ENCODE data around the gene GCK.
"Not testable (repeated sequence)": the region's sequence is repeated elsewhere in the genome, so short reads cannot be mapped to it uniquely, and the experiment has no call there.

Gene GCK

DNA sequence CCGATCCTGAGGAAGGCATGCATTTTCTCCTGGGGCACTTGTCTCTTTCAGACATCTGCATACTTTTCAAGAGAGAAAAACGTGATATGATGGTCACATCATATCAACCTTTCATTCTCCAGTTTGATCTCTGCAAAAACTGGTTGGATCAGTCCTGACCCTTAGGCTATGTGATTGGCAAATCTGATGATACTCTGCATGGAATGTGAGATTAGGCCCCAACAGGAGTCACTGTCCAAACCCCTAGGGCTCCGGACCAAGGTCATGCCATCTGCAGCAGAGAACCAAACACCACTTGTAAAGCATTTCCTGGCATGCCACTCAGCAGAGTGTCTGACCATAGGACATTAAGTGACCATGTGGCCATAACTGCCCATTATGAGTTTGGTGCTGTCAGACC is 8.6 kb downstream of the GCK start:
- no peak for DNase-seq (ENCODE audit: low read depth in 2 of 2)

DNA sequence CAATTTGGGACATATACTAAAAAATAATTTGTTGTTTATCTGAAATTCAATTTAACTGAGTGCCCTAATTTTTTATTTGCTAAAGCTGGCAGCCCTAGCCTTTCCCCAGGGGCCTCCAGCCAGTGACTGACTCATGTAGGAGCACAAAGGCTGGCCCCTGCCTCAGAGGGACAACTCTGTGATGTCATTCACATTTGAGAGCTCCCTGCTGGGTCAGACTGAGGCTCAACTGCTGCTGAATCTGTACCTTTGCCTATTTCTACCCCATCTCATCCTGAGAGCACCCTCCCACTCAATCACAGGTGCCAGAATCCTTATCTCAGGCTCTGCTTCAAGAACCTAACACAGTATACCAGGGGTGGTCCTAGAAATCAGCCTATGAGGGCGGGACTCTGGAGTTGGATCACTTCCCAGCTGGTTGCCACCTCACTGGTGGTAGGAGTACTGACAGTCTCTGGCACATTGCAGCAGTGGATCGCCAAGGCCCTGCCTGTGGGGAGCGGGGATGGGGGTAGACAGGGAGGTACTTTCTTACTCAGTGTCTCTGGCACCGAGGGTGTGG is 11.6 kb downstream of the GCK start:
- no peak for DNase-seq (ENCODE audit: low read depth in 2 of 2)

DNA sequence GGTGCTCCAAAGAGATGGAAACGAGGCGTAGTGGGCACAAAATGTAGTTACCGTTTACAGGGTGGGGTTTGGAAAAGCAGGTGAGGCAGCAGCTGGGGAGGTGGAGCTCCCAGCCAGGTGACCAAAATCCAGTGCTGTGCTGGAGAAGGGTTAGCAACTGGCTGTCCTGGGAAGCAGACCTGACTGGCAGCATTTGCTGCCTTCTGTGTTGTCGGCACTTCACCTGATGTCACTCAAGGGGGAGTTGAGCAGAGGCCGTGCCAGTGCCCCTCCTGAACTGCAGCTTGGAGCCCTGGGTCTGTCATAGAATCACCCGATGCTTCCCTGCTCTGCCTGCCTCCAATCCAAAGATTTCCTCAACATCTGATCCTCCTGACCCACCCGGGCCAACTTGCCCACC is 12.8 kb downstream of the GCK start:
- DNase-seq (ENCODE audit: low read depth in 2 of 2): no peak

DNA sequence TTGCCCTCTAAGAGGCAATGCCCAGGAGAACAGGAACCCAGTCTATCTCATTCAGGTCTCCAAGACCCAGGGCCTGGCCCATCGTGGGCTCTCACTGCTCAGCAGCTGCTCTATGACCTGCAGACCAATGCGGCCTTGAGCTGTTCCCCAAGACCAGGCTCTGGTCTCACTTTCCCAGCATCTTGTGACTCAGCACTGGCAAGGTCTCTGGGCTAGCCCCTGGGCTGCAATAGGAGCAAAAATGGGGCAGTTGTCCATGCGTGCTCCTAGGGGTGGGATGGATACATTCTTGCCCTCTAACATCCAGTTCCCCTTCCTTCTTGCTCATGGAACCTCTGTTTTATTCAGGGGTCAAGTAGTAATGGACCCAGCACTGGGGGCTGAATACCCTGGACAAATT is 13.5 kb downstream of the GCK start:
- DNase-seq (ENCODE audit: low read depth in 2 of 2): no peak

DNA sequence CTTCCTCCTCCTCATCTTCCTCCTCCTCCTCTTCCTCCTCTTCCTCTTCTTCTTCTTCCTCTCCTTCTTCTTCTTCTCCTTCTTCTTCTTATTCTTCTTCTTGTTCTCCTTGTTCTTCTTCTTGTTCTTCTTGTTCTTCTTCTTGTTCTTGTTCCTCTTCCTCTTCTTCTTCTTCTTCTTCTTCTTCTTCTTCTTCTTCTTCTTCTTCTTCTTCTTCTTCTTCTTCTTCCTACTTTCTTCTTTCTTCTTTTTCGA is 14.6 kb downstream of the GCK start:
- DNase-seq (ENCODE audit: low read depth in 2 of 2): not testable (repeated sequence)

DNA sequence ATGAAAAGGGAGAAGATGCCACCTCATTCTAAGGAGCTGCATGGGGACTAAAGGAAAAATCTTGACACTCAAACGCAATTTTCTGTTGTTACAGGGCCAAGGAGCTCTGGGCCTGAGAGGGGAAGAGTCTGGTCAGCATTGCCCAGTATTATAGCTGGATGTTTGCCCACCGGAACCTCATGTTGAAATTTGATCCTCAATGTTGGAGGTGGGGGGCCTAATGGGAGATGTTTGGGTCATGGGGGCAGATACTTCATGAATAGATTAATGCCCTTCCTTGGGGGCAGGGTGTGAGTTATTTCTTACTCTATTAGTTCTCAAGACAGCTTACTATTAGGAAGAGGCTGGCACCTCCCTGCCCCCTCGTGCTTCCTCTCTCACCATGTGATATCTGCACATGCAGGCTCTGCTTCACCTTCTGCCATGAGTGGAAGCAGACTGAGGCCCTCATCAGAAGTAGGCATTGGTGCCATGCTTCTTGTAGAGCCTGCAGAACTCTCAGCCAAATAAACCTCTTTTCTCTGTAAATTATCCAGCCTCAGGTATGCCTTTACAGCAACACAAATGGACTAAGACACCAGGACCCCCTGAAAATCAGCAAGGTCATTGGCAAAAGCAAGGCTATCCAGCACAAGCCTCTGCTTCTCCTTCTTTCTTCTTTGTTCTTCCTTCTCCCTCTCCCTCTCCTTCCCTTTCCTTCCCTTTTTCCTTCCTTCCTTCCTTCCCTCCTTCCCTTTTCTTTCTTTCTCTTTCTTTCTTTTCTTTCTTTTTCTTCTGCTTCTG is 15.1 kb downstream of the GCK start:
- DNase-seq (ENCODE audit: low read depth in 2 of 2): no peak

DNA sequence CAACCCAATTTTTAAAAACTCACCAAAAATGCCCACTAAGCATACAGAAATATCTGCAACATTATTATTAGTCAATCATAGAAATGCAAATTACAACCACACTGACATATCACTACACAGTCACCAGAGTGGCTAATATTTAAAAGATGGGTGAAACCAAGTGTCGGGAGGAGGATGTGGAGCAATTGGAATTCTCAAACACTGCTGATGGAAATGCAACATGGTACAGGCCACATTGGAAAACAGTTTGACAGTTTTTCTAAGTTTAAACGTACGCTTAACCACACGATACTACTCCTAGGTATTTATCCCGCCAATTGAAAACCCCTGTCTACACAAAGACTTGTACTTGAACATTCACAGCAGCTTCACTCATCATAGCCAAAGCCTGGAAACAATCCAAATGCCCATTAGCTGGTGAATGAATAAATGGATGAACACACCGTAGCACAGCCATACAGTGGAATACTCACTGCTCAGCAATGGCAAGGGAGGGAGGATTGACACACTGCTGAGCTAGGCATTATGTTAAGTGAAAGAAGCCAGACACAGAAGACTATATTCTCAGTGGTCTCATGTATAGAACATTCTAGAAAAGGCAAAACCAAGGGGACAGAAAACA is 16.3 kb downstream of the GCK start:
- DNase-seq (ENCODE audit: low read depth in 2 of 2): no peak

DNA sequence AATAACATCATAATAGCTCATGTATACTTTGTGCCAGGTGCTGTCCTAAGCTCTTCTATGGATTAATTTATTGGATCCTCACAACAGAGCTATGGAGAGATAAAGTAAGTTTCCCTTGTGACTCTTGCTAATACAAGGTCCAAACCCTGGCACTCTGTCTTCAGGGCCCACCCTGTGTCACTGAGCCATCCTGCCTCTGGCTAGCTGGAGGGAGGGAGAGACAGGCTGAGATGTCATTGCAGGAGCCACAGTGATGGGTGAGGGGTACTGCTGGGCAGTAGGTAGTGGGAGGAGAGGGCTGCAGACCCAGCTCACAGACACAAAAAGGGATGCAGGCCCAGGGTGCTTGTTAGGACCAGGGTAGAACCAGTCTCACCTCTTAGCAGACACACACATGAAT is 16.9 kb downstream of the GCK start:
- DNase-seq (ENCODE audit: low read depth in 2 of 2): no peak

DNA sequence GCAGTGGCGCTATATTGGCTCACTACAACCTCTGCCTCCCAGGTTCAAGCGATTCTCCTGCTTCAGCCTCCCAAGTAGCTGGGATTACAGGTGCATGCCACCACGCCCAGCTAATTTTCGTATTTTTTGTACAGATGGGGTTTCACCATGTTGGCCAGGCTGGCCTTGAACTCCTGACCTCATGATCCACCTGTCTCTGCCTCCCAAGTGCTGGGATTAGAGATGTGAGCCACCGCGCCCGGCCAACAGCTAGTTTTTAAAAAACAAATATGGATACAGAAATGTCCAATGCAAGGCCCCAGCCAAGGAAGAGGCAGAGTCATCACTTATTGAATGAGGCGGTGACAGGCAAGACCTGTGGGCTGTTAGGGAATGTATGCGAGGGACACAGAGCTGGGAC is 17.3 kb downstream of the GCK start:
- not testable (repeated sequence) for DNase-seq (ENCODE audit: low read depth in 2 of 2)

DNA sequence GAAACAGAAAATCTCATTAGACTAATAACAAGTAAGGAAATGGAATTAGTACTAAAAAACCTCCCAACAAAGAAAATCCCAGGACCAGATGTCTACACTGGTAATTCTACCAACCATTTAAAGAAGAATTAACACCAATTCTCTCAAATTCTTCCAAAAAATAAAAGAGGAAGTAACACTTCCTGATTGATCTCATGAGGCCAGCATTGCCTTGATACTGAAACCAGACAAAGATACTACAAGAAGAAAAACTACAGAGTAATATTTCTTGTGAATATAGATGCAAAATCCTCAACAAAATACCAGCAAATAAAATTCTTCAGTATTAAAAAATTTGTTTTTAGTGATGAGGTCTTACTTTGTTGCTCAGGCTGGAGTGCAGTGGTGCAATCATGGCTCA is 21.3 kb downstream of the GCK start:
- DNase-seq (ENCODE audit: low read depth in 2 of 2): no peak

DNA sequence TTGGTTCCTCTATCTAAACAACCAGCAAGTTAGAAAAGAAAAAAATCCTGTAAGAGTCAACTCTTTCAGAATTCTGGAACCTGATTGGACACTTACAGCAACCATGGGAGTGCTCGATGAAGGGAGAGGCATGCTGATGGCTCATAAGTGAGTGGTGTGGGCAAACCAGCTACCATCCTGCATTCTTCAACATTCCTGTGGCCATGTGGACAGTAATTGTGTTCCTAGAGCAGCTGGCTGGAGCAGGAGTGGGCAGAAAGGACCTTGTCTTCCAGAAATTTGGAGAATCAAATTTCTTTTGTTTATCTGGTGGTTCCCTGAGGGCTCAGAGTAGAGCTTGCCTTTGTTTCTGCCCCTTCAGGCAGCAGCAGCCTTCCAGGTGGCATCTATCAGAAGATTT is 25.6 kb downstream of the GCK start:
- DNase-seq (ENCODE audit: low read depth in 2 of 2): no peak

DNA sequence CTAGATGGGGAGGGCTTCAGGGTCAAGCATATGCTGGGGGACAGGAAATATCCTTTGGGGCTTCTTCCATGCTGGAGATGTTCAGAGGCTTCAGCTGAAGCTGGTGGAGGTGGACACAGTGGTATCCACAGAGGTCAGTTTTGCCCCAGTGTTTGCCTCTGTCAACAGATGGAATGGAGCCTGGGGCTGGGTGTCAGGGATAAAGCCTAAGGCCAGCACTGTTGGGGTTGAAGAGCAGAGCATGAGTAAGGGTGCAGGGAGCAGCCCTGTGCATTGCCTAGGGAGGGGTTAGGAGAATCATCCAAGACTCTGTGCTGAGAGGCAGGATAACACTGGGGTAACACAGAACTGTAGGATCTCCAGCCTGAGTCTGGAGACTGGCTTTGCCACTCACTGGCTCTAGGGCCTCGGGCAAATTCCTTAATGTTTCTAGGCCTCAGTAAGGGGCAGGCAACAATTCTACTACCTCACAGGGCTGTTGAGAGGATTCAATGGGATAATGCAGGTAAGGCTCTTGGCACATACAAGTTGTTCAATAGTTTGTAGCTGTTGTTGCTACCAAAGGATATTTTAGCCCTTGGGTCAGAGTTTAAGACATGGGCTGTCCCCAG is 26.3 kb downstream of the GCK start:
- DNase-seq (ENCODE audit: low read depth in 2 of 2): no peak

DNA sequence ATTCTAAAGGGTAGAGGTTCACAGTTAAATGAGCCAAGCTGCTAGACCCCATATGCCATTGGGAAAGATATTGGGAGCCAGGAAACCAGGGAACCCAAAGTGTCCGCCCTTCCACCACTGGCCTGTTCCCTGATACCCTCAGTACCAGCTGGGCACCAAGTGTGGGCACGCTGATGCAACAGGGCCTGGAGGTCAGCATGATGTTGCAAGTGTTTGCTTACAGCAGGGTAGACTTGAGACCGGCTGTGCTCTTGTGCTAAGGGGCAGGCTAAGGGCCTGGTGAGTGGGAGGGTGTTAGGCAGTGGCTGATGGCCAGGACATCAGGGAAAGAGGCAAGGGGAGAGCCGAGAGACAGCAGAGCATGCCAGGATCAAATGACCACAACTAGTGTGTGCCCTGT is 27.1 kb downstream of the GCK start:
- no peak for DNase-seq (ENCODE audit: low read depth in 2 of 2)

DNA sequence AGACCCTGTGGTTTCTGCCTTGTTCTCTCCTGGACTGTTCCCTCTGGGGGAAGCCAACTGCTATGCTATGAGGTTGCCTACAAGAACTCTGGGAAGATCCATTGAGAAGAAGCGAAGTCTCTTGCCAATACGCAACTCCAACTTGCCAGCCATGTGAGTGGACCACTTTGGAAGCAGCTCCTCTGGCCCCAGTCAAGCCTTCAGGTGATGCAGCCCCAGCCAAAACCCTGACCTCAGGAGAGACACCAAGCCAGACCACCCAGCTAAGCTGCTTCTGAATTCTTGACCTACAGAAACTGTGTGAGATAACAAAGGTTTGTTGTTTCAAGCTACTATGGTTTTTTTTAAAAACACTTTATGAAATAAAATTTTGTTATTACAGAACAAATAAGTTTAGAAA is 27.9 kb downstream of the GCK start:
- no peak for DNase-seq (ENCODE audit: low read depth in 2 of 2)

DNA sequence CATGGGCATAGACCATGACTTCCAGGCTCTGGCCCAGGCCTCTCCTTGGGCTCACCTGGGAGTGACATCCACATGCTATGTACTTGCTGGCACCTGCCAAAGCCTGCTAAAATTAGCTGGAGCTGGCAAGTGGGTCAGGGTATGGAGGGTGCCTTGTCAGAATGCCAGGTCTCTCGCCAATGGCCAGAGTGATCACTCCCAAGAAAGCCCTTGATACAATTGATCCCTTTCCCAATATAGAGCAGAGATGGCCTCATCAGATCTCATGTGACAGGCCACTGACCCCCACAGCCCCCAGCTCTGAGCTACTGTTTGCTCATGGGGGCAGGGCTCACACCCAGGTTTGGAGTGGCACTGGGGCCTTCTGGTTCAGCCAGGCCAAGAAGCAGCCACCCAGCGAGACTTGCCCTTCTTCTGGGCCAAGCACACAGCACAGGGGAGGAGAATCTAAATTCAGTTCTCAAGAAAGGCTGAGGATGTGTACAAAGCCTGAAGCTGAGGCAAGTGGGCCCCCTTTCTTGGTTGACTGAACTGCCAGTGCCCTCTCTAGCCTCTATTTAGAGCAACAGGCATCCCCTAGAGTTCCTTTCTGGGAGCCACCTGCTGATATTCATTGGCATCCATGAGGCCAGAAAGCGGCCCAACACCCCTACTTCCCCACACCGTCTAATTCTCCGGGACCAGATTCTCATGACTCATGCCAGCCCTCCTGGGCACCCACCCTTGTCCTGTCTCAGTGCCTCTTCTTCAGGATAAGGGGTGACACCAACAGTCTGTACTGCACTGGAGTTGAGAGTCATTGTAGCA is 29.2 kb downstream of the GCK start:
- DNase-seq (ENCODE audit: low read depth in 2 of 2): no peak

DNA sequence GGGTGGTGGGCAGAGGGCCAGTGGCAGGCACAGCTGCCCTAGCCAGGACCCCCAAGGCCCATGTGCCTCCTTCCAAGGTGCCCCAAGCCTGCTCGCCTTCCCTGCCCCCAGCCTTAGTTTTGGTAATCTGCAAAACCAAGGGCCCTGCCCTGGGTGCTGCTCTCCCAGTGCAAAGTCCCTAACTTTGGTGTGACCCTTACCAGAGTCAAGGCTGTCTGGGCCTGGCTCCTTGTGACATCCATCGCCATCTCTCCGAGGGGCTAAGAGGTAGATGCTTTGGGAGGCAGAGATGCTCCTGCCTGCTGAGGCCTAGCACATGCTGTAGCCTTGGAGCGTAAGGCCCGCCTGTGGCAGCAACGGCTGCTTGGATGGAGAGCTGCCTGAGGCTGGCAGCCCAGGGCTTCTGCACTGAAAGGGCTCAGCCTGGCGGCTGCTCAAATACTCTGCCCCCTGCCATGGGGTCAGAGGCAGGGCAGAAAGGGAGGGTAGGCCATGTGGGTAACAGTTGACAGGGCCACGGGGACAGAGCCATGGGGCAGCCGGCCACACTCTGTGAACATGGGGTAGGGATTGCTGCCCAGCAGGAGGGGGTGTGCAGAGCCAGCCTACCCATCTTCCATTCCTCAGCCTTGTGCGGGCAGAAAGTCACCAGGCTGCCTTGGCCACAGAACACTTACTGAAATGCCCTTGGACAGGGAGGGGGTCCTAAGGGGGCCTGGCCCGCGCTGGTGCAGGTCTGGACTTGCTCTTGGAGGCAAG is 30.2 kb downstream of the GCK start:
- DNase-seq (ENCODE audit: low read depth in 2 of 2): no peak

DNA sequence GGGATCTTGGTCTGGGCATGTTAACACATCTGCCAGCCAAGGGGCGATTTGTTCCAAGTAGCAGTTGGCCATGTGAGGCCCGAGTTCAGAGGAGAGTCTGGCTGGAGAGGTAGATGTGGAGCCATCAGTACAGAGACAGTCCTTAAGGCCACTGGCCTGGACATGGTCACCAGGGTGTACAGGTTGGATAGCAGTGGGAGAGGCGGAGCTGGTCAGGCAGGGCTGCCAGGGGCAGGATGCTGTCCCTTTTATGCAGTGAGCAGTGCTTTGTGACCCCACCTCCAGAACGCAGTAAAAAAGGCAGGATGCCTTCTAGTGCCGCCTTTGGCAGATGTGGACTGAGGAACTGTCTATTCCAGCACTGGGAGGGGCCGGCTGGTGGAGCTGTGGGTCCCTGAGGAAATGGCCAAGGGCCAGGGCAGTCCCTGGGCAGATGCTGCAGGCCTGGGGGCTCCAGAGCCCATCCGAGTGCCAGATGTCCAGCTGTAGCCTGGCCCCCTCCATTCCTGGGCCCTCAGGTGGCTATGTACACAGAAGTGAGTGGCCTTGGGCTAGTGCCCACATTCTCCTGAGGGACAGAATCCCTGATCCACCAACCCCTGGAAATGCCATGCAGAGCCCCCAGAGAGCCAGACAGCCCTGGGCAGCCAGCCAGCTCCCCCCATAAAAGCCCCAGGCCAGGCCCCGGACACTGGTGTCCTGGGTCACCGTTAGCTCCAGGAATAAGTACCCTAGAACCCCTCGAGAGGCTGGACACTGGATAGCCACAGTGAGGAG is 31.0 kb downstream of the GCK start:
- DNase-seq (ENCODE audit: low read depth in 2 of 2): no peak

DNA sequence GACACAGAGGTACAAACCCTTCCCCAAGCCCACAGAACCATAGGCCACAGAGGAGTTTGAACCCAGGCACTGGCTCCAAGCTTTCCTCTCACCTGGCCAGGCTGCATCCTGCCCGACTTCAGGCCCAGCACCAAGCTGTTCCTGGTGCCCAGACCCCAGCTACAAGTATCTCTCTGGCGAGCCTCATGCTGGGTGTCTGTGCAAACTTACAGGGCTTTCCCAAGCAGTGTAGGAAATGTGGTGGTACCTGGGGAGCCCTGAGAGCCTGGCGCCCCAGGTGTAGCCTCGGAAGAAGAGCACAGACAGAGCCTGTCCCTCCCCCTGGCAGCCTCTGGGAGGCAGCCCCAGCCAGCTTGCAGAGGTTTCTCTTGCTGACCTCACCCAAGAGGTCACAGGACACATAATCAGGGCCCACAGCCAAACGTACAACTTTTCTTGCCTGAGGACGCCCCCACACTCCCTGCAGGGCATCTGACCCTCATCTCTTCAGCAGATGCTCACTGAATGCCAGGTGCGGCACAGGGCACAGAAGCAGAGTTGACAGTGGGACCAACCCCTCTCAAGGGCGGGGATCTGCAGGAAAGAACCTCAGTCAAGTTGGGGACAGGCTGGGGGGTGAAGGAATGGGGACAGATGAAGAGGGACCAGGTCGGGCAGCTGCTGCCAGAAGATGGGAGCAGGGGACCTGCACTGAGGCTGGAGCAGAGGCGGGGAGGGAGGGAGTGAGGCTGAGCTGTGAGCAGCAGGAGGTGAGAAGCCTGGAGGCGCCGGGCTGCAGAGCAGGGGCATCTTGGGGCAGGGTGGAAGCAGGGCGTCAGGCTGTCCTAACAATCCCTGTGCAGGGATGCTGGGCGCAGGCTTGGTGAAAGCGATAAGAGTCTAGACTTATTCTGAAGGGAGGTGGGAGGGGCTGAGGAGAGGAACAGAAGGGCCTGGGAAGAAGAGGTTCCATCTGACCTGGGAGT is 31.8 kb downstream of the GCK start:
- DNase-seq (ENCODE audit: low read depth in 2 of 2): no peak

DNA sequence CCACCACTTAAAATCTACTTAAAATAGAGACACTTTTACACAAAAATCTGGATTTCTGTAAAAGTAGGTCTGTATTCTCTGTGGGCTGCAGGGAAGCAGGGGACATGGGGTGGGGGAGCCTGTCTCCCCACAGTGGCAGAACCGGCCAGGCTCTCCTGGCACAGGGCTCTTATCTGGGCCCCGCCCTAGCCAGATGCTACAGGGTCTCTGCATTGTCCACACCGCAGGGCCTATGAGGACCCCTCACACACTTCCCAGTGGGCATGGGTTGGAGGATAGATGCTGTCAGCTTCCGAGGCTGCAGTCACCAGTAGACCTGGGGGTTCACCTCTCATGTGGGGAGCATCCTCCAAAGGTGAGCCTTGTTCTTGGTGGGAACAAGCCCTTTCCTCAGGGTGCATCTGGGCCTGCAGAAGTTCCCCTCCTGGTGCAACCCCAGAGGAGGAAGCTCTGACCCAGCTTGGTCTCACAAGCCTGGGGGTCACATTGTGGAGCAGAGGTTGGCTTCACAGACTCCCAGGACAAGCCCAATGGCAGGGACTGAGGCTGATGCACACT is 32.7 kb downstream of the GCK start:
- DNase-seq (ENCODE audit: low read depth in 2 of 2): no peak

Data from stimulated activated CD8-positive, alpha-beta memory T cell treated with anti-CD3 and anti-CD28 coated beads, Interleukin-2, amount 100 ng/mL, for 1 hour (primary cell).